ENCODE results near the gene FBXO11. TPM values are rescaled to one million over a fixed set of nuclear protein-coding genes. Genes with fewer than 3 reads are reported as not detected.

The FBXO11 gene
- total RNA-seq, 1 donor from 2014 or later = 69.3 TPM

DNA sequence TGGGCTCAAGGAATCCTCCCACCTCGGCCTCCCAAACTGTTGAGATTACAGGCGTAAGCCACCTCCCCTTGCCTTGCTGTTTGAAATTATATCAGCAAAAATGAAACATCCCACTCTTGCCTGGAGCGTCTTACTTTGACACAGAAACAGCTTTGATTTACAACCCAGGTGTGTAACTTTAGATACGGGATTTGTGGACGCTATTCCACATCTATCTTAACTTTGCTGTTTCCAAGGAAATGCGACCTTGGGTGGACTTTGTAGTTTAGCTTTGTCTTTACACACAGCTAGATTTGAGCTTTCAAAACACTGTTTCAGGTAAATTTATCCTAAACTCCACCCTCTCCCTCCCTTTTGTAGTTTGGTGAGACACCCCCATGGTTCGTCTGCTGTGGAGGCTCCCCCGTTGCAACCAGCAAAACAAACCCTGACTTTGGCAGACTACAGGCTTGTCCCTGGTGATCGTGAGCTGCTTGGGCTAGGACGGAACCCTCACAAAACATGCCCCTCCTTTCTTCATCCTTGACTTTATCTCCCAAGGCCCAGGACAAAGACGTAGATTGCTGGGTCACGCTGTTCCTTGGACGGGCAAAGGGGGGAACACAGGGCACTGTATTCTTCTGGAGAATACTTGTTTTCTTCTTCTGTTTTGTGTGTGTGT, 128.9 kb downstream of the FBXO11 start:
- DNase-seq (no peak), ATAC-seq (no peak)
- Histone ChIP-seq H3K36me3 (no peaks in the 10 kb centered on the region), H3K27ac (no peak overlapping the region), H3K27me3 (no peaks in the 10 kb centered on the region), H3K4me1 (peaks cover 6% of the 10 kb centered on the region), H3K9me3 (no peaks in the 10 kb centered on the region), H3K4me3 (no peak overlapping the region)
- TF ChIP-seq, protein P1, sequence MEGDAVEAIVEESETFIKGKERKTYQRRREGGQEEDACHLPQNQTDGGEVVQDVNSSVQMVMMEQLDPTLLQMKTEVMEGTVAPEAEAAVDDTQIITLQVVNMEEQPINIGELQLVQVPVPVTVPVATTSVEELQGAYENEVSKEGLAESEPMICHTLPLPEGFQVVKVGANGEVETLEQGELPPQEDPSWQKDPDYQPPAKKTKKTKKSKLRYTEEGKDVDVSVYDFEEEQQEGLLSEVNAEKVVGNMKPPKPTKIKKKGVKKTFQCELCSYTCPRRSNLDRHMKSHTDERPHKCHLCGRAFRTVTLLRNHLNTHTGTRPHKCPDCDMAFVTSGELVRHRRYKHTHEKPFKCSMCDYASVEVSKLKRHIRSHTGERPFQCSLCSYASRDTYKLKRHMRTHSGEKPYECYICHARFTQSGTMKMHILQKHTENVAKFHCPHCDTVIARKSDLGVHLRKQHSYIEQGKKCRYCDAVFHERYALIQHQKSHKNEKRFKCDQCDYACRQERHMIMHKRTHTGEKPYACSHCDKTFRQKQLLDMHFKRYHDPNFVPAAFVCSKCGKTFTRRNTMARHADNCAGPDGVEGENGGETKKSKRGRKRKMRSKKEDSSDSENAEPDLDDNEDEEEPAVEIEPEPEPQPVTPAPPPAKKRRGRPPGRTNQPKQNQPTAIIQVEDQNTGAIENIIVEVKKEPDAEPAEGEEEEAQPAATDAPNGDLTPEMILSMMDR (IDR thresholded peaks at IDR 0.05) = no peak
- intact Hi-C loops (cut with DNase I) = no loop called here

DNA sequence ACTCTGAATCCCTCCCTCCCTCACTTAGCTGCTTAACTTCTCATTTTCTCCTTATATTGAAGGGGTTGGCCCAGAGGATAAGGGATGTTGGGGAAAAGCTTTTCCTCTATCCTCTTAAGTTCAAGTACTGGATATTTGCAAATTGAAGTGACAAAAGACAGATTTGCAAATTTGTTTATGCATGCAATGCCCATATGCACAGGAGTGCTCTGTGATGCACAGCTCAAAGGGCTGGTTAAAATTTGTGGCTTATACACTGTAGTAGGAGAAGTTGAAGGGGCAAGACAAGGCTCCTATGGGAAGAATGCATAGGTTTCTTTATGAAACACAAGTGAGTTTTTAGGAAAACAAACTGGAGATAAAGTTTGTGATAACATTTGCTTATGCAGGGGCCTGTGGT, 131.7 kb downstream of the FBXO11 start:
- Histone ChIP-seq H3K27me3 (no peaks in the 10 kb centered on the region), H3K4me1 (no peaks in the 10 kb centered on the region), H3K36me3 (no peaks in the 10 kb centered on the region), H3K27ac (no peak overlapping the region), H3K9me3 (no peaks in the 10 kb centered on the region), H3K4me3 (no peak overlapping the region)
- intact Hi-C loops (cut with DNase I) = no loop called here
- DNase-seq (no peak), ATAC-seq (no peak)
- TF ChIP-seq, protein P1 (IDR thresholded peaks at IDR 0.05) = no peak

DNA sequence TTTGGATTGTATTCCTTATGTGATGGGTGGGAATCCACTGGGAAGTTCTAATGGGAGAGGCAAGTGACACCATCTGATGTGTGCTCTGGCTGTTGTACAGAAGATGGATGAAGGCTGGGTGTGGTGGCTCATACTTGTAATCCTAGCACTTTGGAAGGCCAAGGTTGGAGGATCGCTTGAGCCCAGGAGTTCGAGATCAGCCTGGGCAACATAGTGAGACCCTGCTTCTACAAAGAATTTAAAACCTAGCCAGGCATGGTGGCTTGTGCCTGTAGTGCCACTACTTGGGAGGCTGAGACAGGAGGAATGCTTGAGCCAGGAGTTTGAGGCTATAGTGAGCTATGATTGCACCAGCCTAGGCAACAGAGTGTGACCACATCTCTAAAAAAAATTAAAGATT, 134.0 kb downstream of the FBXO11 start:
- Histone ChIP-seq H3K36me3 (no peaks in the 10 kb centered on the region), H3K4me3 (no peak overlapping the region), H3K4me1 (peaks cover 3% of the 10 kb centered on the region), H3K27me3 (no peaks in the 10 kb centered on the region), H3K9me3 (no peaks in the 10 kb centered on the region), H3K27ac (no peak overlapping the region)
- TF ChIP-seq, protein P1 (IDR thresholded peaks at IDR 0.05) = no peak
- intact Hi-C loops (cut with DNase I) = no loop called here
- DNase-seq (no peak), ATAC-seq (no peak)

DNA sequence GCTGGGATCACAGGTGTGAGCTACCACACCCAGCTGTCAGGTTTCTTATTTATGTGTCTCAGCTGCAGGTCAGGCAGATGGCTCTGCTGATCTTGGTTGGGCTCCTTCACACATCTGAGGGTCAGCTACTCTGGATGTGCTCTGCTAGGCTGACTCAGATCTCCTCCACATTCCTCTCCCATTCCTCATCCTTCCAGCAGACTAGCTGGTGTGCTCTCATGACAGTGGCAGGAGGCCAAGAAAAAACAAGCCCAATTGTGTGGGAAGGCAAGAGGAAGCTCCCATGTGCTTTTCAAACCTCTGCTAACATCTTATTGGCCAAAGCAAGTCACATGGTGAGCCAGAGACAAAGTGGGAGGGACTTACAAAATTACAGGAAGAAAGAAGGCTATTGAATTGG, 135.1 kb downstream of the FBXO11 start:
- Histone ChIP-seq H3K27ac (no peak overlapping the region), H3K4me3 (no peak overlapping the region), H3K4me1 (peaks cover 3% of the 10 kb centered on the region), H3K9me3 (no peaks in the 10 kb centered on the region), H3K27me3 (no peaks in the 10 kb centered on the region), H3K36me3 (no peaks in the 10 kb centered on the region)
- TF ChIP-seq, protein P1 (IDR thresholded peaks at IDR 0.05) = no peak
- intact Hi-C loops (cut with DNase I) = no loop called here
- DNase-seq = no peak
- ATAC-seq = peak; percentile 59

DNA sequence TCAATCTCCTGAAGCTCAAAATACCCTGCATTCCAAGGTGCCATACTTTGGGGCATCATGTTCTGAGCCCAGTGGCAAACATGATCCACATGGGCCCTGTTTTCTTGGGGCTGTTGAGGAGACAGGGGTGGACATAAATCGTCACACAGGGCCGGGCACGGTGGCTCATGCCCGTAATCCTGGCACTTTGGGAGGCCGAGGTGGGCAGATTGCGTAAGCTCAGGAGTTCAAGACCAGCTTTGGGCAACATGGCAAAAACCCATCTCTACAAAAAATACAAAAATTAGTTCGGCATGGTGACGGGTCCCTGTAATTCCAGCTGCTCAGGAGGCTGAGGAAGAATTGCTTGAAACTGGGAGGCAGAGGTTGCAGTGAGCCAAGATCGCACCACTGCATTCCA, 137.0 kb downstream of the FBXO11 start:
- TF ChIP-seq, protein P1 (IDR thresholded peaks at IDR 0.05) = no peak
- Histone ChIP-seq H3K27ac (no peak overlapping the region), H3K4me1 (peaks cover 3% of the 10 kb centered on the region), H3K27me3 (no peaks in the 10 kb centered on the region), H3K4me3 (no peak overlapping the region), H3K36me3 (no peaks in the 10 kb centered on the region), H3K9me3 (no peaks in the 10 kb centered on the region)
- intact Hi-C loops (cut with DNase I) = no loop called here
- no peak for DNase-seq
- no peak for ATAC-seq
